K562 (cell line): Measurements from ENCODE around the gene KLHL18. TPM values are rescaled to one million over a fixed set of nuclear protein-coding genes. Genes with fewer than 3 reads are reported as not detected.
A peak's percentile ranks its signal among the peaks of the same experiment; 100 is the strongest.

Experiments
- AFF1 ChIP-seq, 2 experiments: fragments of 450-650 bp; IDR thresholded peaks; 2 replicates each; pipeline ENCODE4 v1.6.1; 2018; ENCODE audit warnings: mild to moderate bottlenecking in 2 of 2, low read depth in 1 of 2; ENCODE audit not compliant: partially characterized antibody in 2 of 2
- ATF1 ChIP-seq, 2 experiments: fragments of 450-650 bp in 1 of 2; IDR thresholded peaks; 2 replicates each; pipeline ENCODE4 v1.6.1; 2016; ENCODE audit warnings: missing compliant biosample characterization in 1 of 2, missing genetic modification characterization in 1 of 2
- ATF6 ChIP-seq: sonication (generic); formaldehyde crosslinking; IDR thresholded peaks from 2 replicates; pipeline ENCODE4 v1.4.0; 2020; ENCODE audit warnings: mild to moderate bottlenecking, missing genetic modification reagents
- CEBPG ChIP-seq, 3 experiments: fragments of 200-800 bp in 1 of 3; sonication (Bioruptor generic) in 1 of 3; sonication (generic) in 1 of 3; formaldehyde crosslinking in 1 of 3; IDR thresholded peaks in 2 of 3; conservative IDR thresholded peaks in 1 of 3; 2 replicates each; pipeline versions ENCODE4 v1.6.1 to v1.8.0; 2016 to 2022; ENCODE audit warnings: missing compliant biosample characterization in 2 of 3, missing genetic modification characterization in 2 of 3, mild to moderate bottlenecking in 1 of 3, missing genetic modification reagents in 1 of 3
- ETS1 ChIP-seq: conservative IDR thresholded peaks from 2 replicates; pipeline ENCODE4 v1.6.1; 2011; ENCODE audit warnings: low read depth, mild to moderate bottlenecking, low read length; ENCODE audit not compliant: control insufficient read depth
- GTF2F1 ChIP-seq: IDR thresholded peaks from 2 replicates; pipeline ENCODE4 v1.6.1; 2011; ENCODE audit warnings: low read depth, low read length, improper control_type of control experiment
- MCM2 ChIP-seq: fragments of 450-650 bp; IDR thresholded peaks from 2 replicates; pipeline ENCODE4 v1.6.1; 2017; ENCODE audit warnings: low read depth, mild to moderate bottlenecking
- NFIX ChIP-seq: fragments of 250-450 bp; sonication (Bioruptor Pico); IDR thresholded peaks from 2 replicates; pipeline ENCODE4 v1.4.0; 2020; ENCODE audit warnings: low read depth, mild to moderate bottlenecking, moderate library complexity
- PREB ChIP-seq: sonication (generic); formaldehyde crosslinking; IDR thresholded peaks from 2 replicates; pipeline ENCODE4 v1.8.1; 2023; ENCODE audit warnings: mild to moderate bottlenecking, missing genetic modification reagents
- PURB ChIP-seq: sonication (generic); formaldehyde crosslinking; IDR thresholded peaks from 2 replicates; pipeline ENCODE4 v1.9.0; 2021; ENCODE audit warnings: low read depth, mild to moderate bottlenecking, missing genetic modification reagents
- RAD51 ChIP-seq: fragments of 450-650 bp; IDR thresholded peaks from 2 replicates; pipeline ENCODE4 v1.7.1; 2016; ENCODE audit warnings: low read depth, mild to moderate bottlenecking, borderline replicate concordance
- RHOXF2B ChIP-seq: fragments of 250-450 bp; sonication (Bioruptor Pico); conservative IDR thresholded peaks from 2 replicates; pipeline ENCODE4 v1.5.1; 2021
- SETDB1 ChIP-seq: IDR thresholded peaks from one replicate; pipeline ENCODE4 v1.6.1; 2012; ENCODE audit warnings: low read length, control low read depth, inconsistent platforms
- SREBF1 ChIP-seq: fragments of 150-350 bp; IDR thresholded peaks from 2 replicates; pipeline ENCODE4 v1.6.1; 2014; ENCODE audit warnings: antibody characterized with exemption, low read depth, low read length, borderline replicate concordance
- TCF3 ChIP-seq: sonication (generic); formaldehyde crosslinking; IDR thresholded peaks from 2 replicates; pipeline ENCODE4 v1.4.0; 2020; ENCODE audit warnings: mild to moderate bottlenecking, missing genetic modification reagents
- USF2 ChIP-seq: sonication (generic); formaldehyde crosslinking; IDR thresholded peaks from 2 replicates; pipeline ENCODE4 v1.5.0; 2020; ENCODE audit warnings: missing genetic modification reagents
- ZC3H4 ChIP-seq: sonication (generic); formaldehyde crosslinking; IDR thresholded peaks from 2 replicates; pipeline ENCODE4 v1.9.0; 2021; ENCODE audit warnings: missing genetic modification reagents, borderline replicate concordance
- ZNF589 ChIP-seq: fragments of 200-800 bp; sonication (Bioruptor generic); IDR thresholded peaks from 2 replicates; pipeline ENCODE4 v1.6.1; 2016; ENCODE audit warnings: low read depth, missing genetic modification characterization, missing compliant biosample characterization
- polyA plus RNA-seq, 8 experiments: library from polyadenylated mRNA; depleted of rRNA in 4 of 8; stranded (reverse) in 5 of 8; unstranded in 3 of 8; fragments of >200 nt; fragmentation: Nextera tagmentation in 2 of 8; fragmentation: Illumina TruSeq in 1 of 8; extraction: Ambion mirVana in 2 of 8; extraction: Trizol in 1 of 8; gene quantifications; 2 replicates each; pipeline versions ENCODE4 v1.2.1 to v1.2.3, GENCODE V29; 2011 to 2014; ENCODE audit warnings: inconsistent platforms in 1 of 8, missing spikeins in 1 of 8
- total RNA-seq, 7 experiments: library from RNA; depleted of rRNA in 6 of 7; stranded (reverse); fragments of >200 nt in 6 of 7; fragmentation: Illumina TruSeq in 2 of 7; extraction: Trizol in 2 of 7; gene quantifications; 2 replicates each; pipeline versions ENCODE4 v1.2.1 to v1.2.3, GENCODE V29; 2011 to 2021; ENCODE audit warnings: low replicate concordance in 1 of 7

Gene KLHL18
- total and polyA plus RNA-seq, 9 of the 15 experiments (the other 6 are each of a cell fraction or from before 2014, with no cell fraction given), result 26.7 to 97.5 (median 48.7) TPM

GRCh38 chr3:47380026-47380600, 97.4 kb downstream of the KLHL18 start (continued):
- TF ChIP-seq PREB (CRISPR knock-in tag), result no peak
- TF ChIP-seq USF2 (CRISPR knock-in tag), result no peak
- TF ChIP-seq ATF1 (CRISPR knock-in tag; IDR thresholded peaks at IDR 0.05), result no peak
- TF ChIP-seq ATF1 (tag; IDR thresholded peaks at IDR 0.05), result no peak
- TF ChIP-seq GTF2F1, result no peak
- no peak for TF ChIP-seq RHOXF2B (CRISPR knock-in tag)
- TF ChIP-seq RAD51, result no peak
- no peak for TF ChIP-seq ZNF589 (CRISPR knock-in tag)
- TF ChIP-seq TCF3 (CRISPR knock-in tag), result 0 out of 2 replicates have a peak, but pooled peaks have one; percentile 25
- TF ChIP-seq MCM2, result no peak
- TF ChIP-seq SREBF1, result 0 out of 2 replicates have a peak, but pooled peaks have one; percentile 14
- no peak for TF ChIP-seq ETS1
- TF ChIP-seq PURB (CRISPR knock-in tag), result no peak
- TF ChIP-seq ZC3H4 (CRISPR knock-in tag), result no peak
- TF ChIP-seq CEBPG (CRISPR knock-in tag; IDR thresholded peaks at IDR 0.05), result no peak
- no peak for TF ChIP-seq CEBPG (tag; conservative IDR thresholded peaks at IDR 0.05 in 1 of 2, IDR thresholded peaks at IDR 0.05 in 1 of 2)
- peak; percentile 86; the same call in 1 of the 2 replicates for TF ChIP-seq ATF6 (CRISPR knock-in tag)
- TF ChIP-seq SETDB1, result no peak
- TF ChIP-seq AFF1 (IDR thresholded peaks at IDR 0.05; ENCODE audit: low read depth in 1 of 2, partially characterized antibody in 2 of 2), result peak in 1 of 2 experiments; percentile 14
- no peak for TF ChIP-seq NFIX
